CD4-positive, alpha-beta T cell treated with Interleukin-17A for 4 hours (primary cell): ENCODE measurements around the gene IL18R1.

Source experiments
- DNase-seq: peaks from one replicate; pipeline ENCODE4 v3.0.0-alpha.2; 2020; ENCODE audit warnings: mixed read lengths

Gene IL18R1

GRCh38 chr2:102345329-102345920 lies 10.2 kb upstream of the IL18R1 start:
- DNase-seq, result no peak

GRCh38 chr2:102346381-102347130 lies 9.0 kb upstream of the IL18R1 start:
- no peak for DNase-seq

- DNase-seq, result no peak
Observed at GRCh38 chr2:102350137-102350793, 5.3 kb upstream of the IL18R1 start.

- DNase-seq, result no peak
Observed at GRCh38 chr2:102356381-102356712, 751 bp downstream of the IL18R1 start.

- no peak for DNase-seq
Observed at GRCh38 chr2:102356741-102357140, 1.1 kb downstream of the IL18R1 start.

- DNase-seq, result no peak
Observed at GRCh38 chr2:102357937-102358336, 2.3 kb downstream of the IL18R1 start.

- peak; percentile 30 for DNase-seq
Observed at GRCh38 chr2:102358496-102358895, 2.9 kb downstream of the IL18R1 start.

GRCh38 chr2:102359527-102359926 lies 3.9 kb downstream of the IL18R1 start:
- DNase-seq, result no peak

- no peak for DNase-seq
Observed at GRCh38 chr2:102361632-102362241, 6.1 kb downstream of the IL18R1 start.

- DNase-seq, result no peak
Observed at GRCh38 chr2:102365763-102366162, 10.2 kb downstream of the IL18R1 start.

- DNase-seq, result no peak
Observed at GRCh38 chr2:102366406-102367112, 11.0 kb downstream of the IL18R1 start.

GRCh38 chr2:102367331-102367971 lies 11.9 kb downstream of the IL18R1 start:
- DNase-seq, result peak; percentile 25

GRCh38 chr2:102368461-102369109 lies 13.0 kb downstream of the IL18R1 start:
- peak; percentile 41 for DNase-seq

GRCh38 chr2:102369866-102370265 lies 14.3 kb downstream of the IL18R1 start:
- DNase-seq, result no peak

- no peak for DNase-seq
Observed at GRCh38 chr2:102376052-102376591, 20.5 kb downstream of the IL18R1 start.

GRCh38 chr2:102383722-102384121 lies 28.1 kb downstream of the IL18R1 start:
- no peak for DNase-seq

- DNase-seq, result no peak
Observed at GRCh38 chr2:102385522-102385921, 29.9 kb downstream of the IL18R1 start.

- no peak for DNase-seq
Observed at GRCh38 chr2:102386004-102386403, 30.4 kb downstream of the IL18R1 start.

GRCh38 chr2:102386867-102387541 lies 31.4 kb downstream of the IL18R1 start:
- no peak for DNase-seq

GRCh38 chr2:102387763-102388546 lies 32.4 kb downstream of the IL18R1 start:
- no peak for DNase-seq
